Keratinocyte (primary cell): Measurements from ENCODE around the gene ATXN7L1. TPM values are rescaled to one million over a fixed set of nuclear protein-coding genes. Genes with fewer than 3 reads are reported as not detected.

Source experiments
- DNase-seq: peaks from one replicate; pipeline ENCODE4 v3.0.0-alpha.2; 2011; ENCODE audit warnings: low read depth, missing footprints, low spot score
- FAIRE-seq: peaks from 2 replicates; lab custom pipeline; 2011; peaks lifted over from hg19 to GRCh38; lab: Jason Lieb, UNC
- H2AFZ ChIP-seq: 2 replicates; pipeline ENCODE4 v1.6.0; 2012; ENCODE audit warnings: low read length, control low read depth, inconsistent platforms; ENCODE audit not compliant: control insufficient read depth
- H3K27ac ChIP-seq: 2 replicates; pipeline ENCODE4 v1.5.1; 2011; ENCODE audit warnings: low read length; ENCODE audit not compliant: control insufficient read depth, insufficient read depth
- H3K27me3 ChIP-seq: 3 replicates; pipeline ENCODE4 v1.6.0; 2011; ENCODE audit warnings: low read length; ENCODE audit not compliant: control insufficient read depth, insufficient read depth; ENCODE audit errors: extremely low read depth
- H3K36me3 ChIP-seq, 2 experiments: 2 replicates in 1 of 2; 3 replicates in 1 of 2; pipeline ENCODE4 v1.5.1; 2011; ENCODE audit warnings: low read length in 2 of 2, mild to moderate bottlenecking in 1 of 2; ENCODE audit not compliant: control insufficient read depth in 2 of 2, insufficient read depth in 2 of 2; ENCODE audit errors: extremely low read depth in 1 of 2
- H3K4me1 ChIP-seq: 3 replicates; pipeline ENCODE4 v1.5.1; 2011; ENCODE audit warnings: low read length; ENCODE audit not compliant: control insufficient read depth, insufficient read depth; ENCODE audit errors: extremely low read depth
- H3K4me2 ChIP-seq: 3 replicates; pipeline ENCODE4 v1.6.0; 2011; ENCODE audit warnings: low read depth, low read length; ENCODE audit not compliant: control insufficient read depth, insufficient read depth; ENCODE audit errors: extremely low read depth
- H3K4me3 ChIP-seq, 3 experiments: fragments of 200-600 bp in 1 of 3; sonication (generic) in 1 of 3; 2 replicates in 2 of 3; 3 replicates in 1 of 3; pipeline ENCODE4 v1.5.1; 2011 to 2016; ENCODE audit warnings: low read length in 3 of 3, mild to moderate bottlenecking in 3 of 3, control low read depth in 2 of 3, inconsistent platforms in 1 of 3, low read depth in 1 of 3, mixed read lengths in 1 of 3, mixed run types in 1 of 3, moderate library complexity in 1 of 3; ENCODE audit not compliant: control insufficient read depth in 2 of 3, insufficient read depth in 2 of 3; ENCODE audit errors: extremely low read depth in 1 of 3
- H3K79me2 ChIP-seq: 2 replicates; pipeline ENCODE4 v1.6.0; 2012; ENCODE audit warnings: low read length; ENCODE audit not compliant: control insufficient read depth, insufficient read depth
- H3K9ac ChIP-seq: 3 replicates; pipeline ENCODE4 v1.6.0; 2011; ENCODE audit warnings: low read length; ENCODE audit not compliant: control insufficient read depth, insufficient read depth; ENCODE audit errors: extremely low read depth
- H3K9me1 ChIP-seq: 3 replicates; pipeline ENCODE4 v1.6.0; 2011; ENCODE audit warnings: low read length; ENCODE audit not compliant: control insufficient read depth, insufficient read depth; ENCODE audit errors: extremely low read depth
- H3K9me3 ChIP-seq: 2 replicates; pipeline ENCODE4 v1.5.1; 2012; ENCODE audit warnings: low read depth, low read length; ENCODE audit not compliant: control insufficient read depth
- H4K20me1 ChIP-seq: 3 replicates; pipeline ENCODE4 v1.6.0; 2011; ENCODE audit warnings: low read length; ENCODE audit not compliant: control insufficient read depth, insufficient read depth; ENCODE audit errors: extremely low read depth
- CTCF ChIP-seq, 3 experiments: IDR thresholded peaks in 1 of 3; conservative IDR thresholded peaks in 1 of 3; optimal IDR thresholded peaks in 1 of 3; 2 replicates in 2 of 3; 3 replicates in 1 of 3; pipeline versions ENCODE3 to v1.5.1; 2011; ENCODE audit warnings: low read length in 3 of 3, mild to moderate bottlenecking in 3 of 3, moderate library complexity in 2 of 3, control low read depth in 1 of 3, inconsistent platforms in 1 of 3; ENCODE audit not compliant: insufficient read depth in 2 of 3; ENCODE audit errors: extremely low read depth in 1 of 3
- EZH2 ChIP-seq: IDR thresholded peaks from one replicate; pipeline ENCODE4 v1.6.1; 2012; ENCODE audit warnings: inconsistent platforms, mild to moderate bottlenecking, low read length, moderate library complexity
- dilution Hi-C: fragments of 300-500 bp; cut with MboI; formaldehyde crosslinking; loops from one replicate; pipeline ENCODE4 v1.7.0; 2020; ENCODE audit warnings: low sequenced_read_pairs; ENCODE audit not compliant: extremely low pct_ligation_motif_present
- polyA plus RNA-seq, 5 experiments: library from polyadenylated mRNA; depleted of rRNA in 3 of 5; stranded (reverse) in 3 of 5; stranded (forward) in 1 of 5; unstranded in 1 of 5; fragments of >200 nt; gene quantifications; 1 replicate in 1 of 5; 2 replicates in 3 of 5; 3 replicates in 1 of 5; pipeline versions ENCODE4 v1.2.1 to v1.2.3, GENCODE V29; 2011 to 2012; ENCODE audit warnings: missing spikeins in 2 of 5, low read depth in 1 of 5, low replicate concordance in 1 of 5

Gene ATXN7L1
- polyA plus RNA-seq, 1 donor (not counting 4 experiments of a cell fraction or from before 2014, with no cell fraction given): 4.8 TPM

DNA sequence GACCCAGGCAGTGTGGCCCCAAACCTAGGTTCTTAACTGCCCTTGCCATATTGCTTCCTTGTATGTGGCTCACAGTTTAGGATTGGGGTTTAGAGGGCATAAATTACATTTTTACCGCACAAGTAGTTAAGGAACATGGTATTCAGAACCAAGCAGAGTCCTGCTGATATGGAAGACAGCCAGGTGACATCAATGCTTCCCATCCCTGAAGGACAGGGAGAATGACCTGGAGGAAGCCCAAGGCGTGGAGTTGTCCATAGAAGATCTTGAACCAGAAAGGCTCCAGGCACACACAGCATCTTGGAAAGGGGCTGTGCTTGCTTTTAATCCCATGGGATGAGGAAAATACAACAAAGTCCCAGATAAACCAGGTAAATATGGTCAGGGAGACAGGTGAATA lies 48.3 kb downstream of the ATXN7L1 start:
- no peak for TF ChIP-seq CTCF (optimal IDR thresholded peaks at IDR 0.05 in 1 of 3, IDR thresholded peaks at IDR 0.05 in 1 of 3, conservative IDR thresholded peaks at IDR 0.05 in 1 of 3; ENCODE audit: extremely low read depth in 1 of 3, insufficient read depth in 2 of 3, low read length in 3 of 3)
- TF ChIP-seq EZH2: no peak
- no peak overlapping the region for H3K4me3 ChIP-seq
- no peak overlapping the region for H2AFZ ChIP-seq
- dilution Hi-C loops: no loop called here
- no peaks in the 10 kb centered on the region for H3K9me1 ChIP-seq
- H3K79me2 ChIP-seq: no peaks in the 10 kb centered on the region
- H4K20me1 ChIP-seq: no peaks in the 10 kb centered on the region
- no peaks in the 10 kb centered on the region for H3K36me3 ChIP-seq
- no peaks in the 10 kb centered on the region for H3K9me3 ChIP-seq
- DNase-seq (no peak), FAIRE-seq (no peak)
- peaks cover 24% of the 10 kb centered on the region for H3K4me1 ChIP-seq
- H3K27ac ChIP-seq: no peak overlapping the region
- no peak overlapping the region for H3K9ac ChIP-seq
- H3K4me2 ChIP-seq: no peak overlapping the region
- no peaks in the 10 kb centered on the region for H3K27me3 ChIP-seq

GRCh38 chr7:105827151-105827875 lies 49.1 kb downstream of the ATXN7L1 start:
- Histone ChIP-seq H3K9me3 (no peaks in the 10 kb centered on the region), H3K9me1 (no peaks in the 10 kb centered on the region), H3K27me3 (no peaks in the 10 kb centered on the region), H2AFZ (no peak overlapping the region), H4K20me1 (no peaks in the 10 kb centered on the region), H3K9ac (no peak overlapping the region), H3K36me3 (no peaks in the 10 kb centered on the region), H3K4me2 (no peak overlapping the region), H3K4me1 (peaks cover 24% of the 10 kb centered on the region), H3K79me2 (no peaks in the 10 kb centered on the region), H3K4me3 (no peak overlapping the region), H3K27ac (no peak overlapping the region)
- TF ChIP-seq CTCF (optimal IDR thresholded peaks at IDR 0.05 in 1 of 3, IDR thresholded peaks at IDR 0.05 in 1 of 3, conservative IDR thresholded peaks at IDR 0.05 in 1 of 3; ENCODE audit: extremely low read depth in 1 of 3, insufficient read depth in 2 of 3, low read length in 3 of 3) (no peak), EZH2 (no peak)
- DNase-seq (no peak), FAIRE-seq (no peak)
- dilution Hi-C loops: no loop called here
